Spleen (tissue), 7 donors: ENCODE data around the gene LRRC8D.

Experiments
- POLR2AphosphoS5 ChIP-seq, 3 donors: sonication (generic); formaldehyde crosslinking; IDR thresholded peaks; one replicate each; pipeline ENCODE4 v1.5.1; 2017; ENCODE audit warnings: antibody characterized with exemption in 3 of 3
- TF ChIP-seq, protein P1 (sequence below), 11 experiments: fragments of 200-600 bp in 7 of 11; fragments of 450-650 bp in 4 of 11; sonication (generic) in 4 of 11; IDR thresholded peaks in 8 of 11; conservative IDR thresholded peaks in 3 of 11; 1 replicate in 7 of 11; 2 replicates in 4 of 11; pipeline versions ENCODE4 v1.4.0 to v1.8.0; 2016 to 2021; ENCODE audit warnings: antibody characterized with exemption in 11 of 11, inconsistent platforms in 4 of 11, mild to moderate bottlenecking in 1 of 11
- donor health status: DM: no; HTN: no; CAD: no; lungs with moderate emphysema.
- donor health status: DM: no; HTN: no; CAD: no.
- donor health status: DM: no; HTN: no; CAD: no.

GRCh38 chr1:89923517-89923916 lies 102.7 kb downstream of the LRRC8D start:
- TF ChIP-seq, protein P1, sequence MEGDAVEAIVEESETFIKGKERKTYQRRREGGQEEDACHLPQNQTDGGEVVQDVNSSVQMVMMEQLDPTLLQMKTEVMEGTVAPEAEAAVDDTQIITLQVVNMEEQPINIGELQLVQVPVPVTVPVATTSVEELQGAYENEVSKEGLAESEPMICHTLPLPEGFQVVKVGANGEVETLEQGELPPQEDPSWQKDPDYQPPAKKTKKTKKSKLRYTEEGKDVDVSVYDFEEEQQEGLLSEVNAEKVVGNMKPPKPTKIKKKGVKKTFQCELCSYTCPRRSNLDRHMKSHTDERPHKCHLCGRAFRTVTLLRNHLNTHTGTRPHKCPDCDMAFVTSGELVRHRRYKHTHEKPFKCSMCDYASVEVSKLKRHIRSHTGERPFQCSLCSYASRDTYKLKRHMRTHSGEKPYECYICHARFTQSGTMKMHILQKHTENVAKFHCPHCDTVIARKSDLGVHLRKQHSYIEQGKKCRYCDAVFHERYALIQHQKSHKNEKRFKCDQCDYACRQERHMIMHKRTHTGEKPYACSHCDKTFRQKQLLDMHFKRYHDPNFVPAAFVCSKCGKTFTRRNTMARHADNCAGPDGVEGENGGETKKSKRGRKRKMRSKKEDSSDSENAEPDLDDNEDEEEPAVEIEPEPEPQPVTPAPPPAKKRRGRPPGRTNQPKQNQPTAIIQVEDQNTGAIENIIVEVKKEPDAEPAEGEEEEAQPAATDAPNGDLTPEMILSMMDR (IDR thresholded peaks at IDR 0.05 in 8 of 11, conservative IDR thresholded peaks at IDR 0.05 in 3 of 11): no peak
- TF ChIP-seq POLR2AphosphoS5 (IDR thresholded peaks at IDR 0.05): no peak
